Neural cell (in vitro differentiated cells): ENCODE measurements around the gene DDX47.

Experiments
- EZH2 ChIP-seq: fragments of 200-600, 300-800 bp; shearing (Covaris generic), sonication (generic); IDR thresholded peaks from 2 replicates; pipeline ENCODE4 v1.6.1; 2014; ENCODE audit warnings: antibody characterized with exemption, low read length, borderline replicate concordance, mild to moderate bottlenecking; ENCODE audit not compliant: insufficient read depth, poor library complexity, severe bottlenecking
- MXI1 ChIP-seq: fragments of 450-650 bp; conservative IDR thresholded peaks from 2 replicates; pipeline ENCODE4 v1.6.1; 2014; ENCODE audit warnings: antibody characterized with exemption, mild to moderate bottlenecking; ENCODE audit not compliant: poor library complexity, severe bottlenecking
- RAD21 ChIP-seq: fragments of 450-650 bp; conservative IDR thresholded peaks from 2 replicates; pipeline ENCODE4 v1.6.1; 2014; ENCODE audit warnings: antibody characterized with exemption, mild to moderate bottlenecking, moderate library complexity
- REST ChIP-seq: IDR thresholded peaks from 2 replicates; pipeline ENCODE4 v1.6.1; 2012; ENCODE audit warnings: borderline replicate concordance
- TF ChIP-seq, protein P1 (sequence below): fragments of 450-650 bp; IDR thresholded peaks from 2 replicates; pipeline ENCODE4 v1.5.1; 2014; ENCODE audit warnings: antibody characterized with exemption, mild to moderate bottlenecking, moderate library complexity; ENCODE audit not compliant: poor library complexity, severe bottlenecking

DNA sequence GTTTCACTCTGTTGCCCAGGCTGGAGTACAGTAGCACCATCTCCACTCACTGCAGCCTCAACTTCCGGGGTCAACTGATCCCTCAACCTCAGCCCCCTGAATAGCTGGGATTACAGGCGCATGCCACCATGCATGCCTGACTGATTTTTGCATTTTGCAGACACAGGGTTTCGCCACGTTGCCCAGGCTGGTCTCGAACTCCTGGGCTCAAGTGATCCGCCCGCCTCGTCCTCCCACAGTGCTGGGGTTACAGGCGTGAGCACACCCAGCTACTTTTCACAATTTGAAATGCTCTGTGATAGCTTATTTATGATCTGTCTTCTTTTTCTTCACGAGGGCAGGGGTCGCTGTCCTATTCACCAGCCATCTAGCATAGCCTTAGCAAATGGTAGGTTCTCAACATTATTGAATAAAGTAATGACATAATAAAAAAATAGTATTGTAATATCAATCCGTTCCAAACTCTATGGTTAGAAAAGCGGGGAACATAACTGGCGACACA is 477 bp upstream of the DDX47 start:
- TF ChIP-seq, protein P1, sequence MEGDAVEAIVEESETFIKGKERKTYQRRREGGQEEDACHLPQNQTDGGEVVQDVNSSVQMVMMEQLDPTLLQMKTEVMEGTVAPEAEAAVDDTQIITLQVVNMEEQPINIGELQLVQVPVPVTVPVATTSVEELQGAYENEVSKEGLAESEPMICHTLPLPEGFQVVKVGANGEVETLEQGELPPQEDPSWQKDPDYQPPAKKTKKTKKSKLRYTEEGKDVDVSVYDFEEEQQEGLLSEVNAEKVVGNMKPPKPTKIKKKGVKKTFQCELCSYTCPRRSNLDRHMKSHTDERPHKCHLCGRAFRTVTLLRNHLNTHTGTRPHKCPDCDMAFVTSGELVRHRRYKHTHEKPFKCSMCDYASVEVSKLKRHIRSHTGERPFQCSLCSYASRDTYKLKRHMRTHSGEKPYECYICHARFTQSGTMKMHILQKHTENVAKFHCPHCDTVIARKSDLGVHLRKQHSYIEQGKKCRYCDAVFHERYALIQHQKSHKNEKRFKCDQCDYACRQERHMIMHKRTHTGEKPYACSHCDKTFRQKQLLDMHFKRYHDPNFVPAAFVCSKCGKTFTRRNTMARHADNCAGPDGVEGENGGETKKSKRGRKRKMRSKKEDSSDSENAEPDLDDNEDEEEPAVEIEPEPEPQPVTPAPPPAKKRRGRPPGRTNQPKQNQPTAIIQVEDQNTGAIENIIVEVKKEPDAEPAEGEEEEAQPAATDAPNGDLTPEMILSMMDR = no peak
- TF ChIP-seq REST (no peak), RAD21 (no peak), EZH2 (no peak), MXI1 (no peak)
